HG02943 (cell line): Measurements from ENCODE around the gene ITGB3.

ENCODE experiments used
- ATAC-seq: cut with Tn5 transposase; IDR thresholded peaks from one replicate; pipeline ENCODE4 v1.9.1; 2021; ENCODE audit warnings: mild to moderate bottlenecking, low read depth, moderate library complexity; ENCODE audit not compliant: unreplicated experiment

Gene ITGB3

DNA sequence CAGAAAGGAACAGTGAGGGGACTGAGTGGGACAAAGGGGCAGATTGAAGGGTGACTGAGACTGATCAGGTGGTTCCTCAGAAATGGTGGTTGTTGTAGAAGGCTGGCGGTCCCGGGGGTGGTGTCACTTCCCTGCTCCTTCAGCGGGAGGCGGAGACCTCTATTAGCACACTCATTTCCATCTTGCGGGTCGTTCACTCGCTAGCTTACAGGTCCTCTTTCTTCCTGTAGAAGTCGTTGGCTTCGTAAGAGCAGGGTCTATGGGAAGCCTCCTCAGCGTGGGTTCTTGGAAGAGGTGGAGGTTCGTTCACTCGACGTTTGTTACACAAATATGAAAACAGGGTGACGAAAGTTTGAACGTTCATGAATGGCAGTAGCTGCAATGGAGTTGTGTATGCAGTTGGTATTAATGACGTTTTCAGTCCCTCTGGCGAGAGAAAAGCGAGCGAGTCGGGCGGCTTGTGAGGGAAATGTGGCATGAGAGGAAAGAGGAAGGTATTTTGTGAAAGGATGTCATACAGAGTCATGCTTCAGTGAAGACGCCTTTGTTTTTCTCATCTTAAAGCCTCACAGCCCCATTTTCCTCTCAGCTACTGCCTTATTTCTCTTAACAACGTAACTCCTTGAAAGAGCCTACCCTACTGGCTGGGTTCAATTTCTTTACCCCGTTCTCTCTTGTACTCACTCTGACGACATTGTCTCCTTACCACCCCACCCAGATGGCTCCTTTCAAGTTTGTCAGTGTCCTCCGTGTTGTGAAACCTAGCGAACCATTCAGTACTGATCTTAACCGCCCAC, 70.8 kb downstream of the ITGB3 start:
- peak; percentile 30 for ATAC-seq

GRCh38 chr17:47325176-47325575, 71.5 kb downstream of the ITGB3 start:
- no peak for ATAC-seq

- ATAC-seq = no peak
Measured at GRCh38 chr17:47330548-47330947, 76.9 kb downstream of the ITGB3 start.

- no peak for ATAC-seq
Measured at GRCh38 chr17:47332287-47332686, 78.7 kb downstream of the ITGB3 start.

DNA sequence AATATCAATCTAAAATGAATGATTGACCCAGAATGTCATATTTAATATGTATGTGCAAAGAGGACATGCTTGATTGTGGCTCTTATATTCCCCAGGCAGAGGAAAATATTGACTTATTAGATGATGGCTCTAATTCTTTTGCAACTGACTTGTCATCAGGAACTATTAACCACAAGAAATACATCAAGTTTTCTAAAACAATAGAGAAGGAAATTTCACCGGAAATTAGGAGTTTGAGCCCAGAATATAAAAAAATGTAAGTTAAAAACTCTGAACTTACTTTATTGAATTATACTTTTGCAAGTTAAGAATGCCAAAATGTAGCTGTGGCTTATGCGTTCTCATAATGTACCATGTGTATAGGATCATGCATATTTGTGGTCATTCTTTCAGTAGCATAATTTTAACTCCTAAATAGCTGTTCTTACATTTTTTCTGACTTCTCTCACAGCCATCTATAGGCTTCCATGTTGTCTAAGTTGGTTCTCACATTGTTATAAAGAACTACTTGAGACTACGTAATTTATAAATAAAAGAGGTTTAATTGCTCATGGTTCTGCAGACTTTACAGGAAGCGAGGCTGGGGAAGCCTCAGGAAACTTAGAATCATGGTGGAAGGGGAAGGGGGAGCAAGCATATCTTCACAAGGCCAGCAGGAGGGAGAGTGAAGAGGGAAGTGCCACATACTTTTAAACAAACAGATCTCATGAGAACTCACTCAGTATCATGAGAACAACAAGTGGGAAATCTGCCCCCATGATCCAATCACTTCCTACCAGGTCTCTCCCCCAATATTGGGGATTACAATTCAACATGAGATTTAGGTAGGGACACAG, 81.7 kb downstream of the ITGB3 start:
- ATAC-seq = no peak

DNA sequence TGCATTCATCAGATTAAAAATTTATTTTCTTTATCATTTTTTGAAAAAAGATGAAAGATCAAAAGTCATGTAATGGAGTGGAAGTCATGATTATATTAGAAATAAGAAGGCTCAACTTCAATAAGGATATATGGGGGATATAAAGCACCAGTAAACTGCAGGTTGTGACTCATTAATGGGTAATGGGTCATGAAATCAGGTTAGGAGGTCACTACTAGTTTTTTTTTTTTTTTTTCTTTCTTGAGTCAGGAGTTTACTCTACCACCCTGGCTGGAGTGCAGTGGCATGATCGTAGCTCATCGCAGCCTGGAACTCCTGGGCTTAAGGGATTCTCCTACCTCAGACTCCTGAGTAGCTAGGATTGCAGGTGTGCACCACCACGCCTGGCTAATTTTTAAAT, 84.4 kb downstream of the ITGB3 start:
- no peak for ATAC-seq

DNA sequence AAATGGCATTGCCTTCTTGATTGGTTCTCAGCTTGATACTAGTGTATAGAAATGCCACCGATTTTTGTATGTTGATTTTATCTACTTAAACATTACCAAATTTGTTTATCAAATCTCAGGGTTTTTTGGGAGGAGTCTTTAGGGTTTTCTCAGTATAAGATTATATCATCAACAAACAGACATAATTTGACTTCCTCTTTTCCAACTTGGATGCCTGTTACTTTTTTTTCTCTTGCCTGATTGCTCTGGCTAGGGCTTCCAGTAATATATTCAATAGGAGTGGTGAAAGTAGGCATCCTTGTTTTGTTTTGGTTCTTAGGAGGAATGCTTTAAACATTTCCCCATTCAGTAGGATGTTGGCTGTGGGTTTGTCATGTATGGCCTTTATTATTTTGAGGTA, 99.2 kb downstream of the ITGB3 start:
- ATAC-seq = no peak

- ATAC-seq = no peak
Measured at GRCh38 chr17:47358652-47359051, 105.0 kb downstream of the ITGB3 start.
